Motor neuron (in vitro differentiated cells): Measurements from ENCODE around the gene S100A5. TPM values are rescaled to one million over a fixed set of nuclear protein-coding genes. Genes with fewer than 3 reads are reported as not detected.
"Not testable (repeated sequence)": the region's sequence is repeated elsewhere in the genome, so short reads cannot be mapped to it uniquely, and the experiment has no call there.

ENCODE experiments used
- ATAC-seq, 8 experiments: fragments of 200-7000 bp; cut with Tn5 transposase; replicated peaks in 6 of 8; 2 replicates each; pipeline ENCODE4 v1.8.0; 2021; ENCODE audit warnings: mild to moderate bottlenecking in 8 of 8, moderate library complexity in 8 of 8
- H3K27ac ChIP-seq, 2 donors: fragments of 250-450 bp; sonication (Bioruptor Pico); 2 replicates each; pipeline ENCODE4 v1.9.0; 2021; ENCODE audit warnings: antibody characterized with exemption in 2 of 2, mild to moderate bottlenecking in 2 of 2, moderate library complexity in 1 of 2
- H3K4me1 ChIP-seq, 2 donors: fragments of 250-450 bp; sonication (Bioruptor Pico); replicated peaks in 1 of 2; 2 replicates each; pipeline ENCODE4 v1.6.1; 2021; ENCODE audit warnings: antibody characterized with exemption in 2 of 2, mild to moderate bottlenecking in 2 of 2, moderate library complexity in 1 of 2
- H3K4me3 ChIP-seq, 5 donors: fragments of 250-450 bp; sonication (Bioruptor Pico); 2 replicates each; pipeline ENCODE4 v1.9.0; 2021; ENCODE audit warnings: antibody characterized with exemption in 5 of 5, mild to moderate bottlenecking in 5 of 5, moderate library complexity in 4 of 5
- WGBS, 10 experiments: fragments of 450-650 bp; shearing (Covaris generic); methylation state at CpG; one replicate each; pipeline ENCODE4 v1.0.0; 2022; 5-methylcytosine and 5-hydroxymethylcytosine counted together
- in situ Hi-C, 9 experiments: fragments of 400-800 bp; cut with MboI; loops; one replicate each; pipeline ENCODE4 v1.15.0; 2021; ENCODE audit warnings: low sequenced_read_pairs in 9 of 9, low pct_unique_long_range_greater_than_20kb in 2 of 9; ENCODE audit not compliant: unreplicated experiment in 9 of 9
- total RNA-seq, 8 experiments: library from RNA; unstranded; fragments of 300-600 nt; gene quantifications; 2 replicates each; pipeline versions ENCODE4 v1.2.3 to v1.2.4, GENCODE V29; 2022

The S100A5 gene
- total RNA-seq, 8 experiments from 2014 or later, result not detected

DNA sequence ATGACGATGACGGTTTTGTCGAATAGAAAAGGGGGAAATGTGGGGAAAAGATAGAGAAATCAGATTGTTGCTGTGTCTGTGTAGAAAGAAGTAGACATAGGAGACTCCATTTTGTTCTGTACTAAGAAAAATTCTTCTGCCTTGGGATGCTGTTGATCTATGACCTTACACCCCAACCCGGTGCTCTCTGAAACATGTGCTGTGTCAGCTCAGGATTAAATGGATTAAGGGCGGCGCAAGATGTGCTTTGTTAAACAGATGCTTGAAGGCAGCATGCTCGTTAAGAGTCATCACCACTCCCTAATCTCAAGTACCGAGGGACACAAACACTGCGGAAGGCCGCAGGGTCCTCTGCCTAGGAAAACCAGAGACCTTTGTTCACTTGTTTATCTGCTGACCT lies 34.8 kb upstream of the S100A5 start:
- H3K4me1 ChIP-seq, H3K4me3 ChIP-seq, in situ Hi-C loops, ATAC-seq, H3K27ac ChIP-seq: not testable (repeated sequence)
- 95 to 100% (median 100%) methylated on average over 1 to 7 of the region's 10 CpGs; no CpG with 5 or more reads in 7 of the 10 experiments for WGBS, 10 experiments

DNA sequence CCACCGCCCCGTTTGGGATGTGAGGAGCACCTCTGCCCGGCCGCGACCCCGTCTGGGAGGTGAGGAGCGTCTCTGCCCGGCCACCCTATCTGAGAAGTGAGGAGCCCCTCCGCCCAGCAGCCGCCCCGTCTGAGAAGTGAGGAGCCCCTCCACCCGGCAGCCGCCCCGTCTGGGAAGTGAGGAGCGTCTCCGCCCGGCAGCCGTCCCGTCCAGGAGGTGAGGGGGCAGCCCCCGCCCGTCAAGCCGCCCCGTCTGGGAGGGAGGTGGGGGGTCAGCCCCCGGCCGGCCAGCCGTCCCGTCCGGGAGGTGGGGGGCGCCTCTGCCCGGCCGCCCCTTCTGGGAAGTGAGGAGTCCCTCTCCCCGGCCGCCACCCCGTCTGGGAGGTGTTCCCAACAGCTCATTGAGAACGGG lies 34.4 kb upstream of the S100A5 start:
- H3K4me3 ChIP-seq, H3K27ac ChIP-seq, H3K4me1 ChIP-seq, in situ Hi-C loops, ATAC-seq: not testable (repeated sequence)
- WGBS, 10 experiments, result 80 to 100% methylated on average over 1 to 2 of the region's 35 CpGs; no CpG with 5 or more reads in 8 of the 10 experiments

DNA sequence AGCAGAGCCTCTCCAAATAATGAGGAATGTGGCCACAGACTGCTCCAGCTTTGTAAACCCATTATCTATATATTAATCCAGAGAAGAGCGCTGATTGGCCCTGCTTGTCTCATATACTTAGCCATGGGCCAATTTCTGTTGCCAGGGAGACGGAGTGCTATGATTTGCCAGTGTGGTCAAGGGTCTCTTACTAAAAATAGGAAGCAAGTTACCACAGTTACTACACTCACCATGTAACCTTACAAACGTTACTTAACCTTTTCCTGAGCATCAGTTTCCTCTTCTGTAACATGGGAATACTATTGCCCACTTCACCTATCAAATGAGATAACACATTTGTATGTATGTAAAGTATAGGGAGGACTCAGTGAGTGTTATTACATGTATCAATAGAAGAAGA lies 32.6 kb upstream of the S100A5 start:
- ATAC-seq, result no peak
- Histone ChIP-seq H3K4me3 (no peak overlapping the region), H3K4me1 (peaks cover 2 to 8% of the 10 kb centered on the region in 2 donors), H3K27ac (no peak overlapping the region)
- in situ Hi-C loops, result no loop called here
- WGBS, 10 experiments, result 89 to 100% (median 96%) methylated on average over 1 to 3 of the region's 3 CpGs; no CpG with 5 or more reads in 3 of the 10 experiments

- H3K4me3 ChIP-seq, result no peak overlapping the region
- in situ Hi-C loops, result no loop called here
- H3K4me1 ChIP-seq, result peaks cover 2 to 11% of the 10 kb centered on the region in 2 donors
- no peak overlapping the region for H3K27ac ChIP-seq
- 0 to 50% (median 33%) methylated on average over 1 to 3 of the region's 3 CpGs; no CpG with 5 or more reads in 5 of the 10 experiments for WGBS, 10 experiments
- ATAC-seq, result peak; percentile 53 to 85 (median 78)
Observed at GRCh38 chr1:153572569-153573015, 31.9 kb upstream of the S100A5 start.

- Histone ChIP-seq H3K27ac (no peak overlapping the region), H3K4me3 (no peak overlapping the region), H3K4me1 (peaks cover 6 to 13% of the 10 kb centered on the region in 2 donors)
- WGBS, 10 experiments, result 78 to 100% (median 87%) methylated on average over 1 to 7 of the region's 7 CpGs; no CpG with 5 or more reads in 1 of the 10 experiments
- no peak for ATAC-seq
- in situ Hi-C loops, result no loop called here
Observed at GRCh38 chr1:153571706-153572105, 31.0 kb upstream of the S100A5 start.

DNA sequence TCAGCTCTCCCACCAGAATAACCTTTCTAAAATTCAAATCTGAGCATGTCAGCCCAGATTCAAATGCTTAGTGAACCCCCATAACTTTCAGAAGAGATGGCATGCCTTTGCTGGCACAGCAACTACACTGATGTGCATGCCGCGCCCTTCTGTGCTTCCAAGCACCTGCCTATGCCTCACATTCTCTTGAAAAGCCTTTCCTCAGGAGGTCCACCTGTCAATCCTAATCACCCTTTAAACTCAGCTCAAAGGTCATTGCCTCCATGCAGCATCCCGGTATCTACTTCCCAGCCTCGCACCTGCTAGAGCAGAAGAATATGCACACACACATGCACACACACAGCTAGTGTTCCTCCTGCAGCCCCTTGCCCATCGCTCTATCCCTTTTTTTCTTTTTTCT lies 30.1 kb upstream of the S100A5 start:
- 76 to 96% (median 88%) methylated on average over 2 to 5 of the region's 5 CpGs; no CpG with 5 or more reads in 2 of the 10 experiments for WGBS, 10 experiments
- peaks cover 14 to 21% of the 10 kb centered on the region in 2 donors for H3K4me1 ChIP-seq
- no peak overlapping the region for H3K4me3 ChIP-seq
- ATAC-seq, result no peak
- H3K27ac ChIP-seq, result no peak overlapping the region
- in situ Hi-C loops, result no loop called here

DNA sequence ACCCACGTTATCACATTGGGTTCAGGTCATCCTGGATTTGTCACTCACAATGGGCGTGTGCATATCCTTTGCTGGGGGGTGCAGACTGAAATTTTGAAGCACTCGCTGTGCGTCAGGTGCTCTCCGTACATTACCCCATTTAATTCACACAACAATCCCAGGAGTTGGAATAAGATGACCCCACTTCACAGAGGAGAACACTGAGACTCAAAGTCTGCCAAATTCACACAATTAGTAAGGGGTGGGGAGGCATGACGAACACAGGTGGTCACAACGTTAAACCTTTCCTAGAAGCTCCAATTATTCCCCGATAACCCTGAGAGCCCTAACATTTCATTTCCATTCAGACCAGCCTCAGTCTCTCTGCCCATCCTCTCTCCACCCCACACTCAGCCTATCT lies 28.7 kb upstream of the S100A5 start:
- WGBS, 10 experiments, result 60 to 98% (median 88%) methylated on average over 1 to 7 of the region's 8 CpGs; no CpG with 5 or more reads in 4 of the 10 experiments
- in situ Hi-C loops, result loop anchor here in 1 of 9 experiments (10.0 kb wide), 1 partner anchor 65 kb away; no protein-coding TSS in a partner anchor
- no peak for ATAC-seq
- Histone ChIP-seq H3K4me1 (peaks cover 19 to 26% of the 10 kb centered on the region in 2 donors), H3K4me3 (no peak overlapping the region), H3K27ac (no peak overlapping the region)

DNA sequence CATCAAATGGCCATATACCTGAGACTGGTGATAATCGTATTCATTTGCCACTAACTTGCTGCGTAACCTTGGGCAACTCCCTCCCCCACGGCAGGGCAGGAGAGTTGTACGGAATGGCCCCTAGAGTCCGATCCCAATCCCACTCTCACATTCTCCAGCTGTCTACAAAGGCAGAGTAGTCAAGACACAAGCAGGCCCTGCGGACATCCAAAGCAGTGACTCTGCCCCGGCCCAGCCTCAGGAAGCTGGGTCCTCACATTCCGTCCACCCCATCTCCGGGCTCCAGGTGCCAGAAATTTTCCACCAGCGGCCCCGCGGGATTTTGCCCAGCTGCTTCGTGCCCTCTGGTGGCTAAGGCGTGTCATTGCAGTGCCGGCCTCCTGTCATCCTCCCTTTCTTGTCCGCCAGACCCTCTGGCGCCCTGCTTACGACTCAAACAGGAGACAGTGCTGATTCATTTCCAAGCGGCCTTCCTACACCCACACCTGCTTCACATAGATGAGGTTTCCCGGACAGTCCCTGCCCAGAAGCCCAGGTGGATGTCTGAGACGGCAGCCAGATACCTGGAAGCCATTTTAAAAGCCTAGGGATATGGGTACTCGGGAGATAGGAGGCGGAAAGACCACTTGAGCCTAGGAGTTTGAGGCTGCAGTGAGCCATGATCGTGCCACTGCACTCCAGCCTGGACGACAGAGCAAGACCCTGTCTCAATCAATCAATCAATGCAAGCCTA lies 27.8 kb upstream of the S100A5 start:
- in situ Hi-C loops, result loop anchor here in 1 of 9 experiments (10.0 kb wide), 1 partner anchor 64 kb away; no protein-coding TSS in a partner anchor
- peaks cover 19 to 26% of the 10 kb centered on the region in 2 donors for H3K4me1 ChIP-seq
- H3K4me3 ChIP-seq, result no peak overlapping the region
- peak; percentile 11 to 48 (median 22) for ATAC-seq
- WGBS, 10 experiments, result 0 to 37% (median 20%) methylated on average over 2 to 12 of the region's 25 CpGs; no CpG with 5 or more reads in 1 of the 10 experiments
- H3K27ac ChIP-seq, result no peak overlapping the region

DNA sequence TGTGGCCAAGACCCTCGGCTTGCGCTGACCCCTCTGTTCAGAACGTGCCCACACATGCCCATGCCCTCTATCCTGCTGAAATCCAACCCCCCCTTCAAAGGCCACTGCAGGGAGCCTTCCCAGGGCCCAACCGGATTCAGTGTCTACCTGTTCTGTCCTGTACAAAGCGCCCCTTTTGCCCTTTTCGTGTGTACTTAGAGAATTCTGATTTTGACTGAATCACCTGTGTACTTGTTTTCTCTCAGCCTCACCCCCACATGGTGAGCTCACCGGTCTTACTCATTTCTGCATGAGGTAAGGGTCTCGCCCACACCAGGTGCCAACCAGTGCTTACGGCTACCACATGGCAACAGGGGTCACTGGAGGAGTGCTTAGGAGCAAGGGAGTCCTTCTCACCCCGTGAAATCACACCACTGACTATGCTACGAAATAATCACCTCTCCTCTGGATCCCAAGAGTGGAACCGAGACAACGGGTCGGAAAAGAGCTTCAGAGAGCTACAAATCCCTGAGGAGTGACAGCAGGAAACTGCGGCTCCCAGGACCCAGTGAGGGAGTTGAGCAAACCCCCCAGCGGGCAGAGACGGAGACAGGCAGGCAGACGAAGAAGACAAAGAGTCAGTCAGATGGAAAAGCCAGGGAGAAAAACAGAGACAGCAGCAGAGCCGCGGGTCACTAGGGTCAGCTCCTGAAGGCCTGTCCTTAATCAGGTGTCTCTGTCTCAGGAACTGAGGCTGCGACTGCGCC lies 27.1 kb upstream of the S100A5 start:
- Histone ChIP-seq H3K4me1 (peaks cover 19 to 26% of the 10 kb centered on the region in 2 donors), H3K4me3 (no peak overlapping the region), H3K27ac (no peak overlapping the region)
- in situ Hi-C loops, result loop anchor here in 1 of 9 experiments (10.0 kb wide), 1 partner anchor 63 kb away; no protein-coding TSS in a partner anchor
- ATAC-seq, result peak in 1 of 8 experiments; percentile 1
- WGBS, 10 experiments, result 40 to 95% (median 77%) methylated on average over 2 to 19 of the region's 22 CpGs; no CpG with 5 or more reads in 2 of the 10 experiments

GRCh38 chr1:153566414-153567371 lies 26.0 kb upstream of the S100A5 start:
- 0 to 88% (median 56%) methylated on average over 2 to 10 of the region's 16 CpGs; no CpG with 5 or more reads in 2 of the 10 experiments for WGBS, 10 experiments

DNA sequence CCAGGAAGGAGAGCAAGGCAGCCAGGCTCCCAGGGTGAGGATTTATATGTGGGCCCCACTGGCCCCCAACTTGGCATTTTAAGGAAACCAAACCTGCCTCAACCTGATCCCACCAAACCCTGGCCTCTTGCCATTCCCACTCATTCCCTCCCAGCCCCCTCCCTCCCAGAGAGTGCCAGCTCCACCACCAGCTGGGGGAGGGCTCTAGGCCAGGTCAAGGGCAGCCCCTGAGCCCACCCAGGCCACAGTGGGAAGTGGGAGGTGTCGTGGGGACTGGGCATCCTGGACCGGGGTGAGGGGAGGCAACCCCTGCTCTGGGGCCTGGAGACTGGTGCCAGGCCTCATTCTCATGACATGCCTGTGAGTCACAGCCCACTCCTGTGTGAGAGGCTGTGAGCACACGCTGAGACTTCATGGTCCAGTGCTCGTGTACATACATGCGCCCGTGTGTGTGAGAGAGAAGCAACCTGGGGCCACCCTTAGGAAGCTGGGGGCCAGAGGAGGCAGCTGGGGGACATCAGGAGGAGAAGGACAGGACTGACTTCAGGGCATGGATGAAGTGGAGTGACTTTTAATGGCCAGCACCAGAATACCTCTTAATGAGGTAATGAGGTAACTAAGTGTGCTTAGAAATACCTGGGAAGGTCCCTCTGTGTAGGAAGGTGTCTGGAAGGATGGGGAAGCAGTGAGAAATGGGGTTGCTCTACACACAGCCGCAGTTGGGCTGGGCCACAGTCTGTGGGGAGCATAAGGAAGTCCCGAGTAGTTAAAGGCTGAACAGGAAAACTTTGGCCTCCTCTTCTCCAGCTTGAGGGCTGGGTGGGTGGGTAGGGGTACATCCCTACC lies 25.0 kb upstream of the S100A5 start, which contains the start of gene S100A2:
TSS of gene S100A2 (minus strand) at position 316 of the 846 bp plus-strand sequence. CDS start 1,967 bp downstream, outside the sequence.
- in situ Hi-C loops, result loop anchor here in 1 of 9 experiments (10.0 kb wide), 1 partner anchor 61 kb away; no protein-coding TSS in a partner anchor
- Histone ChIP-seq H3K4me1 (peaks cover 19 to 26% of the 10 kb centered on the region in 2 donors), H3K27ac (peak within 1 kb of the TSS in 1 of 2 donors; percentile 20), H3K4me3 (no peak within 1 kb of the TSS)
- peak in 7 of 8 experiments; percentile 24 to 53 (median 50) for ATAC-seq
- WGBS, 10 experiments, result 60 to 81% (median 70%) methylated on average over 3 to 8 of the region's 8 CpGs; no CpG with 5 or more reads in 6 of the 10 experiments

More at GRCh38 chr1:153566414-153567371, 26.0 kb upstream of the S100A5 start:
- peaks cover 19 to 26% of the 10 kb centered on the region in 2 donors for H3K4me1 ChIP-seq
- ATAC-seq, result peak; percentile 76 to 92 (median 89)
- H3K27ac ChIP-seq, result peak overlapping the region in 1 of 2 donors; percentile 20
- in situ Hi-C loops, result loop anchor here in 1 of 9 experiments (10.0 kb wide), 1 partner anchor 62 kb away; no protein-coding TSS in a partner anchor
- H3K4me3 ChIP-seq, result no peak overlapping the region
